ENCODE measurements around the gene OSBPL2.

Gene OSBPL2

GRCh38 chr20:62214067-62214466 is 24.3 kb upstream of the OSBPL2 start:
- H3K4me3 ChIP-seq (replicated peaks; ENCODE audit: low read depth, low read length) = no peak overlapping the region
- no peak for DNase-seq (ENCODE audit: extremely low read depth, insufficient read length)
- TF ChIP-seq, protein P1, sequence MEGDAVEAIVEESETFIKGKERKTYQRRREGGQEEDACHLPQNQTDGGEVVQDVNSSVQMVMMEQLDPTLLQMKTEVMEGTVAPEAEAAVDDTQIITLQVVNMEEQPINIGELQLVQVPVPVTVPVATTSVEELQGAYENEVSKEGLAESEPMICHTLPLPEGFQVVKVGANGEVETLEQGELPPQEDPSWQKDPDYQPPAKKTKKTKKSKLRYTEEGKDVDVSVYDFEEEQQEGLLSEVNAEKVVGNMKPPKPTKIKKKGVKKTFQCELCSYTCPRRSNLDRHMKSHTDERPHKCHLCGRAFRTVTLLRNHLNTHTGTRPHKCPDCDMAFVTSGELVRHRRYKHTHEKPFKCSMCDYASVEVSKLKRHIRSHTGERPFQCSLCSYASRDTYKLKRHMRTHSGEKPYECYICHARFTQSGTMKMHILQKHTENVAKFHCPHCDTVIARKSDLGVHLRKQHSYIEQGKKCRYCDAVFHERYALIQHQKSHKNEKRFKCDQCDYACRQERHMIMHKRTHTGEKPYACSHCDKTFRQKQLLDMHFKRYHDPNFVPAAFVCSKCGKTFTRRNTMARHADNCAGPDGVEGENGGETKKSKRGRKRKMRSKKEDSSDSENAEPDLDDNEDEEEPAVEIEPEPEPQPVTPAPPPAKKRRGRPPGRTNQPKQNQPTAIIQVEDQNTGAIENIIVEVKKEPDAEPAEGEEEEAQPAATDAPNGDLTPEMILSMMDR (IDR thresholded peaks at IDR 0.05; ENCODE audit: insufficient read depth, low read length, poor library complexity, severe bottlenecking) = no peak
- H3K36me3 ChIP-seq (ENCODE audit: control insufficient read depth, insufficient read depth, low read length) = no peaks in the 10 kb centered on the region
- no peaks in the 10 kb centered on the region; the same call in 1 of the 2 replicates for H3K27me3 ChIP-seq (replicated peaks; ENCODE audit: control insufficient read depth, insufficient read depth, low read length)

- no peaks in the 10 kb centered on the region for H3K36me3 ChIP-seq (ENCODE audit: control insufficient read depth, insufficient read depth, low read length)
- H3K27me3 ChIP-seq (replicated peaks; ENCODE audit: control insufficient read depth, insufficient read depth, low read length) = no peaks in the 10 kb centered on the region; the same call in 1 of the 2 replicates
- TF ChIP-seq, protein P1 (IDR thresholded peaks at IDR 0.05; ENCODE audit: insufficient read depth, low read length, poor library complexity, severe bottlenecking) = no peak
- no peak overlapping the region for H3K4me3 ChIP-seq (replicated peaks; ENCODE audit: low read depth, low read length)
- DNase-seq (ENCODE audit: extremely low read depth, insufficient read length) = no peak
These were observed 23.0 kb upstream of the OSBPL2 start for GRCh38 chr20:62215020-62215990.

- Histone ChIP-seq H3K36me3 (ENCODE audit: control insufficient read depth, insufficient read depth, low read length) (no peaks in the 10 kb centered on the region), H3K4me3 (replicated peaks; ENCODE audit: low read depth, low read length) (no peak overlapping the region), H3K27me3 (replicated peaks; ENCODE audit: control insufficient read depth, insufficient read depth, low read length) (no peaks in the 10 kb centered on the region; the same call in 1 of the 2 replicates)
- TF ChIP-seq, protein P1 (IDR thresholded peaks at IDR 0.05; ENCODE audit: insufficient read depth, low read length, poor library complexity, severe bottlenecking) = no peak
- no peak for DNase-seq (ENCODE audit: extremely low read depth, insufficient read length)
These were observed 22.2 kb upstream of the OSBPL2 start for GRCh38 chr20:62215991-62216635.

DNA sequence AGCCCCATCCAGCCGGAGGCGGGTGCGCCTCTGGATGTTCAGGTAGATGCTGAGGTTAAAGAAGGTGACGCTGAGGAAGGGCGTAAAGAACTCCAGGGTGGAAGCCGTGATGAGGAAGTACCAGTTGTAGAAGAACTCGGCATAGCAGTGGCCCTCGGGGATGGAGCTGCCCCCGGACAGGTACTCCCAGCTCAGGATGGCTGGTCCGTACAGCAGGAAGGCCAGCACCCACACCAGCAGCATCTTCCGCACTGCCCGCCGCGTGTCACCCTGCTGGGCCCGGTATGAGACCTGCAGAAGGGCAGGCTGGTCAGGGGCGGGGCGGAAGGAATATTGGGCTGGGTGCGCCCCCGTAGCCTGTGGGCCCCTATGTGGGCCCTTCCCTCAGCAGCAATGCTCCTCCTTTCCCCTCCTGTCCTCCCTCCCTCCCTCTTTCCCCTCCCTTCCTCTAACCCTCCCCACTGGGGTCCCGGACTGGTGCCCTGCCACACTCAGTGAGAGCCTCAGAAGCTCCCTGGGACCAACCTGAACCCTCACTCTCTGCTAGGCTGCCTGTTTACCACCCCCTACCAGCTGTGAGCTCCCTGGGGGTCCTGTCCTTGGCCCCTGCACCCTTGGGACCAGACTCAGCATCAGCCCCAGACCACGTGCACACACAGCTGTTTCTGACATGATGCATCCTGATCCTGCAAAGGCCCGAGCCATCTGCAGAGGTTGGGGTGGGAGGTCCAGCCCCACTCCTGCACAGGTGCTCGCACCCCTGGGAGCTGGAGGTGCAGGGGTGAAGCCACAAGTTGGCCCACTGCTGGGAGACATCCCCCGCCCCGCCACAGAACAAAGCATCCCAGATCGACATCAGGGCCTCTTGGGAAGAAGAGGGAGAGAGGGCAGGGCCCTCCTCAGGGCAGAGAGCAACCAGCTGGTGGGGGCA is 21.4 kb upstream of the OSBPL2 start:
- TF ChIP-seq, protein P1 (IDR thresholded peaks at IDR 0.05; ENCODE audit: insufficient read depth, low read length, poor library complexity, severe bottlenecking) = no peak
- no peaks in the 10 kb centered on the region; the same call in 1 of the 2 replicates for H3K27me3 ChIP-seq (replicated peaks; ENCODE audit: control insufficient read depth, insufficient read depth, low read length)
- no peaks in the 10 kb centered on the region for H3K36me3 ChIP-seq (ENCODE audit: control insufficient read depth, insufficient read depth, low read length)
- H3K4me3 ChIP-seq (replicated peaks; ENCODE audit: low read depth, low read length) = no peak overlapping the region
- no peak for DNase-seq (ENCODE audit: extremely low read depth, insufficient read length)

All from GM06990 (cell line).